EL (cell line): ENCODE results near the gene OR2AT4.
"Not testable (repeated sequence)": the region's sequence is repeated elsewhere in the genome, so short reads cannot be mapped to it uniquely, and the experiment has no call there.

Experiments used
- DNase-seq: peaks from one replicate; pipeline ENCODE4 v3.0.0-alpha.2; 2016

The OR2AT4 gene

GRCh38 chr11:75063741-75064314 is 32.8 kb downstream of the OR2AT4 start:
- DNase-seq = peak; percentile 36

GRCh38 chr11:75059299-75059698 is 37.4 kb downstream of the OR2AT4 start:
- no peak for DNase-seq

GRCh38 chr11:75056814-75057213 is 39.9 kb downstream of the OR2AT4 start:
- no peak for DNase-seq

GRCh38 chr11:75055511-75055910 is 41.2 kb downstream of the OR2AT4 start:
- DNase-seq = peak; percentile 12

GRCh38 chr11:75052457-75052856 is 44.2 kb downstream of the OR2AT4 start:
- DNase-seq = no peak

GRCh38 chr11:75051043-75051442 is 45.6 kb downstream of the OR2AT4 start:
- no peak for DNase-seq

GRCh38 chr11:75050516-75050915 is 46.2 kb downstream of the OR2AT4 start:
- no peak for DNase-seq

- DNase-seq = not testable (repeated sequence)
These were observed 47.0 kb downstream of the OR2AT4 start for GRCh38 chr11:75049501-75050266.

- no peak for DNase-seq
These were observed 49.5 kb downstream of the OR2AT4 start for GRCh38 chr11:75047191-75047590.

GRCh38 chr11:75046668-75047067 is 50.0 kb downstream of the OR2AT4 start:
- DNase-seq = not testable (repeated sequence)

GRCh38 chr11:75044381-75045170 is 52.1 kb downstream of the OR2AT4 start:
- DNase-seq = not testable (repeated sequence)

GRCh38 chr11:75041821-75042220 is 54.9 kb downstream of the OR2AT4 start:
- DNase-seq = not testable (repeated sequence)

GRCh38 chr11:75041263-75041662 is 55.4 kb downstream of the OR2AT4 start:
- DNase-seq = no peak

GRCh38 chr11:75040167-75040770 is 56.4 kb downstream of the OR2AT4 start:
- no peak for DNase-seq

- DNase-seq = peak; percentile 64
These were observed 60.6 kb downstream of the OR2AT4 start for GRCh38 chr11:75035911-75036565.

GRCh38 chr11:75035256-75035655 is 61.4 kb downstream of the OR2AT4 start:
- no peak for DNase-seq

- no peak for DNase-seq
These were observed 62.8 kb downstream of the OR2AT4 start for GRCh38 chr11:75033916-75034315.

- no peak for DNase-seq
These were observed 64.1 kb downstream of the OR2AT4 start for GRCh38 chr11:75032550-75032935.

GRCh38 chr11:75031771-75032549 is 64.7 kb downstream of the OR2AT4 start:
- DNase-seq = peak; percentile 75
